CD4-positive, alpha-beta T cell treated with Interleukin-6 for 4 hours (primary cell): ENCODE data around the gene RASL11B.

Experiments
- DNase-seq: peaks from one replicate; pipeline ENCODE4 v3.0.0-alpha.2; 2020; ENCODE audit warnings: mixed read lengths

The RASL11B gene

GRCh38 chr4:52843958-52844357 is 18.2 kb upstream of the RASL11B start:
- DNase-seq: no peak

GRCh38 chr4:52844596-52844995 is 17.5 kb upstream of the RASL11B start:
- no peak for DNase-seq

- DNase-seq: no peak
These were observed 15.6 kb upstream of the RASL11B start for GRCh38 chr4:52846502-52846901.

GRCh38 chr4:52848254-52848653 is 13.9 kb upstream of the RASL11B start:
- no peak for DNase-seq

- DNase-seq: no peak
These were observed 11.6 kb upstream of the RASL11B start for GRCh38 chr4:52850406-52851124.

GRCh38 chr4:52852041-52852440 is 10.1 kb upstream of the RASL11B start:
- no peak for DNase-seq

- DNase-seq: no peak
These were observed 9.4 kb upstream of the RASL11B start for GRCh38 chr4:52852711-52853110.

GRCh38 chr4:52853351-52853750 is 8.8 kb upstream of the RASL11B start:
- no peak for DNase-seq

GRCh38 chr4:52856801-52857200 is 5.3 kb upstream of the RASL11B start:
- DNase-seq: no peak

GRCh38 chr4:52860361-52860760 is 1.8 kb upstream of the RASL11B start:
- DNase-seq: no peak

- no peak for DNase-seq
These were observed 820 bp upstream of the RASL11B start for GRCh38 chr4:52861171-52861823.

GRCh38 chr4:52862639-52863161 is 583 bp downstream of the RASL11B start:
- DNase-seq: no peak

GRCh38 chr4:52863324-52863723 is 1.2 kb downstream of the RASL11B start:
- no peak for DNase-seq

- DNase-seq: no peak
These were observed 2.7 kb downstream of the RASL11B start for GRCh38 chr4:52864793-52865192.

GRCh38 chr4:52865300-52865699 is 3.2 kb downstream of the RASL11B start:
- DNase-seq: no peak

- DNase-seq: no peak
These were observed 4.6 kb downstream of the RASL11B start for GRCh38 chr4:52866734-52867133.

- no peak for DNase-seq
These were observed 5.0 kb downstream of the RASL11B start for GRCh38 chr4:52867163-52867562.

GRCh38 chr4:52868133-52868532 is 6.0 kb downstream of the RASL11B start:
- DNase-seq: no peak

GRCh38 chr4:52869196-52869595 is 7.1 kb downstream of the RASL11B start:
- no peak for DNase-seq

GRCh38 chr4:52869656-52870055 is 7.5 kb downstream of the RASL11B start:
- no peak for DNase-seq

GRCh38 chr4:52870225-52870624 is 8.1 kb downstream of the RASL11B start:
- DNase-seq: no peak

- DNase-seq: no peak
These were observed 11.1 kb downstream of the RASL11B start for GRCh38 chr4:52873191-52873590.

- no peak for DNase-seq
These were observed 11.8 kb downstream of the RASL11B start for GRCh38 chr4:52873861-52874343.

GRCh38 chr4:52874948-52875347 is 12.8 kb downstream of the RASL11B start:
- DNase-seq: no peak
